A204.1 (cell line): ENCODE results near the gene NDUFC1.
A peak's percentile ranks its signal among the peaks of the same experiment; 100 is the strongest.
"Not testable (repeated sequence)": the region's sequence is repeated elsewhere in the genome, so short reads cannot be mapped to it uniquely, and the experiment has no call there.

Experiments
- FAIRE-seq: peaks from 2 replicates; lab custom pipeline; 2012; peaks lifted over from hg19 to GRCh38; lab: Jason Lieb, UNC

Gene NDUFC1

DNA sequence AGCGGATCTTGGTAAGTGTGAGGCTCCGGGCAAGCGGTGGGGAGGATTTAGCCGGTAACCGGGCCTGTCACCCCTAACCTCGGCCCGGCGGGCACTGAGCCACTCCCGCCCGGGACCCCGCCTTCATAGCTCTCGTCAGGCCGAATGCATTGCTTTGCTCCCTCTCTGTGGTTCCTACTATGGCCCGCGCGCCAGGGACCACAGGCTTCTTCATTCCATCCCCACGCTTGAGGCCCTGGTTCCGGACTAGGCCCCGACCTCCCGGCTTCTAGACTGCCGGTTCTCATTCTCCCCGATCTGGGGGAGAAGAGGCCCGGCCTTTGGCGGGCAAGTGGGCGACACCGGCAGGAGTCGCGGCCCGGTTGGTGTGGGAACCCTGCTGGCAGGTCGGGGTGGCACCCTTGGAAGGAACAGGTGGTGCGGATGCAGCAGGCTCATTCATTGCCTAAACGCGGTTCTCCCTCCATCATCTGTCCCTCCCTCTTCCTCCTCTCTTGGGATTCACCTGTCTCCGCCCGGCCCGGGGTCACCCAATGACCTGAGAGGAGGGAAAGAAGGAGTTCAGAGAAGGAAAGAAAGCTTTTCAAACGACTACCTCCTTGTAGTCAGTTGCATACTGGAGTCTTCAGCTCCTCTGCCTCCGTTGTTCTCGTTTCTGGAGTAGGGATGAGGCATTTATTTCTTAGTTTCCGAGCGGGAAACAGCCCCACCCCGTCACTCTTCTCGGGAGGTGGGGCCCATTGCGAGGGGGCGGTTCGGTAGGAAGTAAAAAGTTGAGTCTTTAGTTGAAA is at the start of gene NDUFC1:
TSS of gene NDUFC1 (minus strand) at position 657 of the 791 bp plus-strand sequence. CDS start 6,679 bp downstream, outside the sequence.
- FAIRE-seq = peak; percentile 14

DNA sequence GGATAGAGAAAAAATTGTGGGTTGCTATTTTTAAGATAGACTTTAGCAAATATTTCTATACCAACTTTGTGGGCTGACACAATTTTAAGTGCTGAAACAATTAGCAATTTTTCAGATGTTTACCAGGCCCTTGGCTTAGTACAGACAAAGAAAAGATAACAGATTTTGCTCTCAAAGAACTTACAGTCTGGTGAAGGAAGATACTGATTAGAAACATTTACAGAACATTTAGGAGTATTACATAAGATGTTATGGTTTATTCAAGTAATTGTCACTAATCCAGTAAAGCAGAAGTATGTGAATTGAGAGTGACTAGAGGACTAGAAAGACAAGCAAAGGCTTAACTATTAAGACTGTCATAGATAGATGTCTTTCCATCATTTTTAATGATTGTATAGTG is 35.3 kb upstream of the NDUFC1 start:
- FAIRE-seq = no peak

DNA sequence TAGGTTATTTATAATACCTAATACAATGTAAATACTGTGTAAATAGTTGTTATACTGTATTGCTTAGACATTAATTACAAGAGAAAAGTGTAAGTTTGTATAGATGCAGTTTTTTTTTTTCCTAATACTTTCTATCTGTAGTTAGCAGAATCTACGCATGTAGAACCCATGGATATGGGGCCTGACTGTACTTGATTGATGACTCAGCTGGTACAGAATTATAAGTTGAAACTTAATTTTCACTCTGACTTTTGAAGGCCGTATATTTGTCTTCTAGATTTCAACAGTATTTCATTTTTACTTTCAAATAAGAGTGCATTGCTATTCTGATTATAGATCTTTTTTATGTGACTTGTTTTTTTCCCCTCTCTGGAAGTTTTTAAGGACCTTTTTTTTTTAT is 30.8 kb upstream of the NDUFC1 start:
- FAIRE-seq = no peak

DNA sequence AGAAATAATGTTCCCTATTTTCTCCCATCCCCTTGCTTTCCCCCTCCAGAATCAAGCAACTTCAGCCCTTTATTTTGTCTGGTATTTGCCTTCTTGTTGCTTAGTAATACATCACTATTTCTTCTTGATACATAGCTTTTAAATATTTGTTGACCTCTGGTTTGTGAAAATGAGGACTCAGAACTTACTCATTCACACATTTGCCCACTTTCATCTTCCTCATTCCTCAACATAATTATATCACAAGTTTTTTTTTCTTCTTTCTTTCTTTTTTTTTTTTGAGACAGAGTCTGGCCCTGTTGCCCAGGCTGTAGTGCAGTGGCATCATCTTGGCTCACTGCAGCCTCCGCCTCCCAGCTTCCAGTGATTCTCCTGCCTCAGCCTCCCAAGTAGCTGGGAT is 28.9 kb upstream of the NDUFC1 start:
- FAIRE-seq = no peak

DNA sequence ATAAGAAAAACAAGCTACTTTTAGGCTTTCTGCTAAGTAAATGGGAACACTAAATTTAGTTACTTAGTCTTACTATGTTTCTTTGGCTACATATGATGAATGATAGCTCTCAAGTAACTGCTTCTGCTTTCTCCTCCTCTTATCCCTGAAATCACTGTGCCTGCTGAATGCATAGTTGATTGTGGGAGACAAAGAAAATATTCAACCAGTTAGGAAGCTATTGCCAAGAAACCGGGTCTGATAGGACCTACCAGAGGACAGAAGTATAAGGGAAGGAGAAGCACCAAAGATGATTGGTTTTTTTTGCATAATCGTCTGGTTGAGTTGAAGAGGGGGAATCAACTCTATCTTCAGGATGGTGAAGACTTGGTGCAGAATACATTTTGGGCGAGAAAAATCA is 28.0 kb upstream of the NDUFC1 start:
- FAIRE-seq = no peak

DNA sequence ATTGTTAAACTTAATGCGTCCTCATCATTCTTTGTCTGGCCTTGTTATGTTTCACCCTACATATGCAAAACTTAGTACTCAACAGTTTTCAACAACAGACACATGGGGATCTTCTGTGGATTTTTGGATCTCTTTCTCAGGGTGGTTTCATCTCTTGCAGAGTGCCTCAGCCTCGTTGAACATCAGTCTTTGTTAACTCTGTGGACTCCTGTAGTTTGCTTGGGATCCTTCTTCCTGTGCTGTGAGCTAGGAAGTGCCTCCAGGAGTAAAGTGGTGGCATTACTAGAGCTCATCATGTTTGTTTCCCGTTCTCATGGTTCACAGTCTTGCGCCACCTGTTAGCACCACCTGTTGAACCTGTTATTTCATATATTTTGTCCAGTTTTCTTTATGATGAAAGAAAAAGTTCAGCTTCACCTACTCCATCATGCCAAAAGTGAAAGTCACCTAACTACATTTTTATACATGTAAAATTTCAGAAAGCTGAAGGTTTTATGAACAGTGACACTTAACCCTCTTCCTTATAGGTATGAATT is 27.5 kb upstream of the NDUFC1 start:
- no peak for FAIRE-seq

DNA sequence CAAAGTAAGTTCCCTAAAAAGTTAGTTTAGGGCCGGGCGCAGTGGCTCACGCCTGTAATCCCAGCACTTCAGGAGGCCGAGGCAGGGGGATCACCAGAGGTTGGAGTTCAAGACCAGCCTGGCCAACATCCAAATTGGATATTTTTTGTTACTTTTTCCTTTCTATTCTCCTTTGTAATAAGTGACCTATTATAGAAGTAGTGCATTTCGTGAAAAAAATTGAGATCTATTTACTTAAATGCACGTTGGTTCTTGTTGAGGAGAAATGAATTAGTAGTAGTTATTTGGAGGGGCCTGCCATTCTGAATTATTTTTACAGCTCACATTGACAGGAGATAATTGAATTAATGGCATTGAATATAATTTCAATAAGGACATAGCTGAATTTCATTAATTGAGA is 22.3 kb upstream of the NDUFC1 start:
- no peak for FAIRE-seq

DNA sequence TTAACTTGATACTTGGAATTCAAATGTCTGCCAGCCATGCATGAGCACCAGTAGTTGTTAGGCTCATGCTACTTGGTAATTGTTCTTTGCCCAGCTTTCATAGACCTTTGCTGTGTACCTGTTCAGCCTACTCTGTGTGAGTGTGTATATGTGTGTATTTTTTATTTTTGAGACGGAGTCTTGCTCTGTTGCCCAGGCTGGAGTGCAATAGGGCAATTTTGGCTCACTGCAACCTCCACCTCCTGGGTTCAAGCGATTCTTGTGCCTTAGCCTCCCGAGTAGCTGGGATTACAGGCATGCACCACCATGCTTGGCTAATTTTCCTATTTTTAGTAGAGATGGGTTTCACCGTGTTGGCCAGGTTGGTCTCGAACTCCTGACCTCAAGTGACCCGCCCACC is 20.3 kb upstream of the NDUFC1 start:
- not testable (repeated sequence) for FAIRE-seq

DNA sequence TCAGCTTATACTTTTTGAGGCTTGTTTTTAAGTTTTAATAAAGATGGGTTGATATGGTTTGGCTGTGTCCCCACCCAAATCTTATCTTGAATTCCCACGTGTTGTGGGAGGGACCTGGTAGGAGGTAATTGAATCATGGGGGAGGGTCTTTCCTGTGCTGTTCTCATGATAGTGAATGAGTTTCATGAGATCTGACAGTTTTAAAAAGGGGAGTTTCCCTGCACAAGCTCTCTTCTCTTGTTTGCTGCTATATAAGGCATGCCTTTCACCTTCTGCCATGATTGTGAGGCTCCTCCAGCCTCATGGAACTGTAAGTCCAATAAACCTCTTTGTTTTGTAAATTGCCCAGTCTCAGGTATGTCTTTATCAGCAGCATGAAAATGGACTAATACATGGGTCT is 19.8 kb upstream of the NDUFC1 start:
- FAIRE-seq = not testable (repeated sequence)

DNA sequence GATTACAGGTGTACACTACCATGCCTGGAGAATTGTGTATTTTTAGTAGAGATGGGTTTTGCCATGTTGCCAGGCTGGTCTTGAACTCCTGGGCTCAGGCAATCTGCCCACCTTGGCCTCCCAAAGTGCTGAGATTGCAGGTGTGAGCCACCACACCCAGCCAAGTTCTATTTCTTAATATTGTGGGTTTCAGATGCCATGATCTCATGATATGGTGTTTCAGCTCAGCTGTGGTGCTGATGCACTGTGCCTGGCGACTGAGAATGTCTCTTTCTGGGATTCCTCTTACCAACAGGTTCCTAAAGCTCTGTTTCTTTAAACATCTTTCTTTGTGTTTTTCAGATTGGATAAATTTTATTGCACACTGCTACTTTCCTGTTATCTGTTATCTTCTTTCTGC is 17.3 kb upstream of the NDUFC1 start:
- no peak for FAIRE-seq

DNA sequence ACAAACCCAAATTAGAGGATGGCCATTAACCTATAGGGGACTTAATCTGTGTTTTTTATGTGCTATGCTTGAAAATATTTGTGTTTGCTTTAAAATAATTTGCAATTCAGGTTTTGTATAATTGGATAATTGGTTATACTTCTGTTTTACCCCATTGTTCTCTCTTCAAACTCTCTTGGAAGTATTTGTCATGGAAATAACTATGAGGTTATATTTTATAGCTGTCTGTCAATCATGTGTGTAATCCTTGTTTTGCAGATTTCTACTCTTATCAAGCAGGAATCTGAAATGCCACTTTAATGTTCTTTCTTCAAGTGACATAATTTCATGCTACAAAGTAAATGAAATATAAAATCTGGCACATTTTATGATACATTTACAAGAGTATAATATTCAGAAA is 15.4 kb upstream of the NDUFC1 start:
- no peak for FAIRE-seq

DNA sequence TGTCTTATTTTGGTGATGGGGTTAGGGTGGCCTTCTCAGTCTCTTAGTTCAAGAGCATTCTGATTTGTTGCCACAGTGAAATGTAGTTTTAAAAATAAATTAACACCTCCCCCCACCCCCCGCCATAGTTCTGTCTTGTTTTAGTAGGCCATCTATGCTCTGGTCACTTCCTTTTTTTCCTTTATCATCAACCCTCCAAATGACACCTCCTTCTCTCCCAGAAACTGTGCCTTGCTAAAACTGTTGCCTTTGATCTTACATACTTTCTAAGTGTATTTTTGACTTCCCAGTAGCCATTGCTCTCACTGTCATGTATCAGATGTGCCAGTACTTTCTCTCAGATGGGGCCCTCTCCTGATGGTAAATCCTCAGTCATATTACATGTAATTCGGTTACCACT is 14.5 kb upstream of the NDUFC1 start:
- no peak for FAIRE-seq

DNA sequence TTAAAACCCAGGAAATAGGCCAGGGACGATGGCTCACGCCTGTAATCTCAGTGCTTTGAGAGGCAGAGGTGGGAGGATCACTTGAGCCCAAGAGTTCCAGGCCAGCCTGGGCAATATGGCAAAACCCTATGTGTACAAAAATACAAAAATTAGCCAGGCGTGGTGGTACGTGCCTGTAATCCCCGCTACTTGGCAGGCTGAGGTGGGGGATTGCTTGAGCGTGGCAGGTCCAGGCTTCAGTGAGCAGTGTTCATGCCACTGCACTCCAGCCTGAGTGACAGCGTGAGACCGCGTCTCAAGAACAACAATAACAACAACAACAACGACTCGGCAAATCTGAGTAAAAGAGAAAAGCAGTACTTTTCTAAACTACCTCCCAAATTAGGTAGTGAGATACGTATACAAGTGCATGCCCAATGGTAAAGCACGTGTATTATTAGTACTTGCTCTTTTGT is 13.0 kb upstream of the NDUFC1 start:
- no peak for FAIRE-seq

DNA sequence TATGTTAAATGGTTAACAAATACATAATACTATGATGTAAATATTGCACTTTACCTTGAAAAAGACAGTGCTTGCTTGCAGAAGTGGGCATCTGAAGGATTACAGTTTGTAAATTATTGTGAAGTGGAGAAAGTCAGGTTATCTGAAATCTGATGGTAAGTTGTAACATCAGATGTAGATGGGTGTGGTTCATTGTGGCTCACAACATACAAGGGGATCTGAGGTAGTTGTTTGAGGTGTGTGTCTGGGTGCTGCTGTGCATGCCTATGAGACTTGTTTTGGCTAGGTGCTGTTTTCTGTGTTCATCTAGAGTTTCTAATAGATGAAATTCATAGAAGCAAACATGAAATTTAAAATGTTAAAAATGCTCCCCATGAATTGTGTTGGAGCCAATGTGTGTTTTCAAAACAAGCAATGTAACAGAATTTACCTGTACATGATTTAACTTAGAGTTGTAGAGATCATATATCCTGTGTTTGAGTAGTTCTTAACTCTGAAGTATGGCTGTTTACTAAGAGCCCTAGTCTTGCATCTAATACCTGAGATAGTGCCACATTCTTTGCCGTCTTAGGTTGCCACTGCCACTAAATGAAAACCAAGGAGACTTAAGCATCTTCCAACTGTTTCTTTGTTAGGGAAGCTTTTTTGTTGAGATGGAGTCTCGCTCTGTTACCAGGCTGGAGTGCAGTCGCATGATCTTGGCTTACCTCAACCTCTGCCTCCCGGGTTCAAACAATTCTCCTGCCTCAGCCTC is 11.9 kb upstream of the NDUFC1 start:
- no peak for FAIRE-seq

DNA sequence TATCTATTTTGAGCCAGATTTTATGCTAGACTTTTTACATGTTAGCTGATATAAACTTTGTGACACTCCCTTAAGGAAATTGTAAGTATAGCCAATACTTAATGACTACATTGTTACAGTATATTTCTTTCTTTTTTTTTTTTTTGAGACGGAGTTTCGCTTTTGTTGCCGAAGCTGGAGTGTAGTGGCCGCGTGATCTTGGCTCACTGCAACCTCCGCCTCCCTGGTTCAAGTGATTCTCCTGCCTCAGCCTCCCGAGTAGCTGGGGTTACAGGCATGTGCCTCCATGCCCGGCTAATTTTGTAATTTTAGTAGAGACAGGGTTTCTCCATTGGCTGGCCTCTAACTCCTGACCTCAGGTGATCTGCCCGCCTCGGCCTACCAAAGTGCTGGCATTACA is 11.1 kb upstream of the NDUFC1 start:
- not testable (repeated sequence) for FAIRE-seq

DNA sequence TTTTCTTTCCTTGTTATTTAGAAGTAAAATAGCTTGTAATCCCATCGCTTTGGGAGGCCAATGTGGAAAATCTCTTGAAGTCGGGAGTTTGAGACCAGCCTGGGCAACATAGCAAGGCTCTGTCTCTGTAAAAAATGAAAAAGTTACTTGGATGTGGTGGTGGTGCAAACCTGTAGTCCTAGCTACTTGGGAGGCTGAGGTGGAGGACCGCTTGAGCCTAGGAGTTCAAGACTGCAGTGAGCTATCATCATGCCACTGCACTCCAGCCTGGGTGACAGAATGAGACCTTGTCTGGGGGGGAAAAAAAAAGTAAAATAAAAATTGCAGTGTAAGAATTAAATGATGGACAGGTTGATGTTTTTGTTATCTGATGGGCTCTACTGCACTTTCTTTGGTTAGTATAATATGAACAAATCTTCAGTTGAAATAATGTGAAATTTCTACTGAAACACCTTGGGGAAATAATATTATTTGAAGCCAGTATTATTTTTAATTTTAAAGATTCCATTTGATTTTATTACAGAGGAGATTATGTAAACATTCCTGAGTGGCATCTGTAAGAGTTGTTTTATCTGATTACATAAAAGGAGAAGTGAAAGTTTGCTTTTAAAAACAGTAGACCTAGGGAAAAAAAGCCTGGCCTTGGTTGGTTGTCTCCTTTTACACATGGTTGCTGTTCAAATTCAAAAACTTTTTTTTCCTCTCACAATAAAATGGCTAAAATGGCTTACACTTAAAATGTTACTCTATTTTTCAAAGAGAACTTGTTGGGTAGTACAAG is 10.5 kb upstream of the NDUFC1 start:
- FAIRE-seq = peak; percentile 14

DNA sequence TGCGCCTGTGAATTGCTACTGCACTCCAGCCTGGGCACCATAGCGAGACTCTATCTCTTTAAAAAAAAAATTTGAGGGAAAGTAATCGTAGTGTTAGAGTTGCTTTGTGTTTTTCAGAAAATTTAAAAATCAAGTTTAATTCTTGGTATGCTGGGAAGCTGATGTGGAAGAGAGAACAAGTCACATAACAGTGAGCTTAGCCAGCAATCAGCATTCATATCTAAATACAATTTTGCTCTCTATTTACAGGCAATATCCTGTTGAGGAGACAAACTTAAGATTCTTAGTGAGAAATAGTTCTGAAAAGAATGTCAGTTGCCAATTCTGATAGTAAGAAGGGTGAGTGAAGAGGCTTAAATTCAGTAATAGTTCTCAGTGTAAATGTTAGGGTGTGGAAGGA is 9.6 kb upstream of the NDUFC1 start:
- no peak for FAIRE-seq

DNA sequence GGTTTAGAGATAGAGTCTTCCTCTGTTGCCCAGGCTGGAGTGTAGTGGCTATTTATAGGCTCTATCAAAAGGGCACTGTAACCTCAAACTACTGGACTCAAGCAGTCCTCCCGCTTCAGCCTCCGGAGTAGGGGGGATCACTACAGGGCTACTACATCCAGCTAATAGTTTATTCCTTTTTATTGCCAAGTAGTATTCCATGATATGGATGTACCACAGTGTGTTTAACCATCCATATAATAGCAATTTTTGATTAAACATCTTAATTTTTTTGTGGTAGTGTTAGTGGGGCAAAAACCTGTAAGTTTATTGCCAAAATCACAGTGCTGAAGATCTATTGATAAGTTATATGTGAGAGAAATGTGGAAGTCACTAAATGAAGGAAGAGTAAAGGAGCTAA is 2.6 kb upstream of the NDUFC1 start:
- FAIRE-seq = no peak

DNA sequence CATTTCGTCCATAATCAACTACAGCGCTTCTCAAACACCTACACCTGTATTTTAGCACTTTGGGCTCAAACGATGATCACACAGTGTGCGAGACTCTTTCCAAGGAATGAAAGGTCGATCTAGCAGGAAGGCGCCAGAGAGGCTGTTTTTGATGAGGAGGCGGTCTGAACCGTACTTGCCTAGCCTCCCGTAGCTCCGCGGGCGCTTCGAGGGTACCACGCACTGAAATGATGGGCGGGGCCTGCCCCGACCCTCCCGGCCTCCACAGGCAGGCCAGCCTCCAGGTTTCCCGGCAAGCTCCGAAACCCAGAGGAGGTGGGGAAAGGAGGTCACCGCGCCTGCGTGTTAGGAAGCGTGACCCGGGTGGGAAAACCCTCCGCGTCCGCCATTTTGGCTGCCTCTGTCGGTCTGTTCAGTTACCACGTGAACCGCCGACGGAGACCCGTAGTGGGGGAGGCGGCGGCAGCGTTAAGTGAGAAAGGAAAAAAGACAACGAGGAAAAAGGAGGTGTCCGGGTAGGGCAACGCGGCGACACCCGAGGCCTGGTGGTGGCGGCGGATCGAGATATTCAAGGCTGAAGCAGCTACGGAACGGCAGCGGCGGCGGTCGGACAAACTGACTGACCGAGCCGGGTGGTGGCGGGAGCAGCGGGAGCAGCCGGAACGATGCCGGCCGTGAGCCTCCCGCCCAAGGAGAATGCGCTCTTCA is 1.0 kb downstream of the NDUFC1 start, which contains the start of gene NAA15:
TSS of gene NAA15 (plus strand) at position 393 of the 708 bp plus-strand sequence. CDS start at position 666, 273 bp downstream.
- peak; percentile 98 for FAIRE-seq

DNA sequence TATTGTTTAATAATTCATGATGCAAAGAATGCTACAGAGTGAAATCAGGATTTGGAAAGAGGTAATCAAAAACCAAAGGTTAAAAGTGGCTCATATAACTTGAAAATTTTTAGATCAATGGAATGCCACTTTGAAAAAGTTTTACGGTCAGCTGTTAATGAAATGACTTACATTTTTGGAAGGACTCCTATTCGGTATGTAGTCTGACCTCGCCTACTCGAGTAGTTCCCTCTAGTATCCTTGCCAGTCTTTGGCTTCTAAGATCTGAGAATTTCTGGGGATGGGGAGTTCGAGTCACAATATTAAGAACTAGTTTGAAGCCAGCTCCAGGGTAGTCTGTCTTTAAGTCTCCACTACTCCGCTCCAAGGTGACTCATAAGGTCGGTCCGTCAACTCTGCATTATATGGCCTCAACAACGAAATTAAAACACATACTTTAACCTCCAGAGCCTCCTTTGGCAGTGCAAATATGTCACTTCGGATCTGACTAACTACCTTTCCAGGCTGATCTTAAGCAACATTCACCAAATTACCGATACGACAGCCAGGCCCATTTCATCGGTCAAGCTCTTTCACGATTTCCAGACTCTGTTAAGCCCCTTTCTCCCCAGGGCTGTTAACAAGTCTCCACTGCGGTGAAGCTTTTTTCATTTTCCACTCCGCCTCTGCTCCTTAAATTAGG is 1.7 kb downstream of the NDUFC1 start:
- no peak for FAIRE-seq

DNA sequence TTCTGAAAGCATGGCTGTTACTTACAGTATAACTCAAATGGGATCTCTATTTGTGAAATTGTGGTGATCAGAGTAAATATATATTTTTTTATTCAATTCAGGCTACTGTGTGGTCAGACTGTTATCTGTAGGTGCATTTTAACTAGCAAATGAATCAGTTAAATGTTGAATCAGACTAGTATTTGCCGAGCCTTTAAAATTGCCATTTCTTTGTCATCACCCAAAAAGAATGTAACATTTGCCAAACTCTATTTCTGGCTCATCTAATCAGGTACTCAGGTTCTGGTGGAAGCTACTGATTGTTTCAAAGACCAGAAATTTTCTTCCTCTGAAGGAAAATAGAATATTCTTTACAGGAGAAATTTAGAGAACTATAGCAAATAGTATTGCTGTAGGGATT is 2.7 kb downstream of the NDUFC1 start:
- no peak for FAIRE-seq
